Adrenal gland (tissue), 5 donors: Measurements from ENCODE around the gene OR5K1.

Experiments
- POLR2A ChIP-seq, 2 donors: fragments of 450-650 bp; IDR thresholded peaks; one replicate each; pipeline ENCODE4 v1.6.1; 2017; ENCODE audit warnings: antibody characterized with exemption in 2 of 2, mild to moderate bottlenecking in 2 of 2, moderate library complexity in 1 of 2
- TF ChIP-seq, protein P1 (sequence below), 6 experiments: fragments of 450-650 bp in 4 of 6; fragments of 200-600 bp in 2 of 6; sonication (generic) in 1 of 6; IDR thresholded peaks; 1 replicate in 5 of 6; 2 replicates in 1 of 6; pipeline versions ENCODE4 v1.5.1 to v1.8.0; 2016 to 2021; ENCODE audit warnings: antibody characterized with exemption in 6 of 6, mild to moderate bottlenecking in 2 of 6, moderate library complexity in 1 of 6
- donor health status: DM: no; HTN: no; CAD: no.

DNA sequence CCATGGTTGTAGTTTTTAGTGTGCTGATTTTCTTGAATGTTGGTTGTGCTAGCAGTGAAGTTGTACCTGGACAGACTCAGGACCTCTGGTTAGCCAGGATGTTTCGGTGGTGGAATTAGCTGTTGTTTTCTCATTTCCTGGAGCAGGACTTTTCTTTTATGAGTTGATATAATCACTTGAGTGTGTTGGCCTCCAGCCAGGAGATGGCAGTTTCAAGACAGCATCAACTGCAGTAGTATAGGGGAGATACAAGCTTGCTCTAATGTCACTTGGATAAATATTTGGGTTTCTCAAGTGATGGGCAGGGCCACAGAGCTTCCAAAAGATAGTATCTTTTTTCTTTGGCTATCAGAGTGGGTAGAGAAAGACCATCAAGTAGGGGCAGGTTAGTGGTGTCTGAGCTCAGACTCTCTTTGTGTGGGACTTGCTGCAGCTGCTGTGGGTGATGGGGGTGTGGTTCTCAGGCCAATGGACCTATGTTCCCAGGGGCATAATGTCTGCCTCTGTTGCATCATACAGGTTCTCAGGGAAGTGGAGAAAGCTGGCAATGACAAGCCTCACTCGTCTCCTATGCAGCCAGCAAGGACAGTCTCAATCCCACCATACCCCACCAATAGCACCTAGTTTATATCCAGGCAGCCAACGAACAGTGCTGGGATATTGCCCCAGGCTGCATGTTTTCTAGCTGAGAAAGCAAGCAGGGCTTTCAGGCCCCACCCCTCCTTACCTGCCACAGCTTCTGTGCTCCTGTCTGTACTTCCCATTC, 19.9 kb downstream of the OR5K1 start:
- TF ChIP-seq, protein P1, sequence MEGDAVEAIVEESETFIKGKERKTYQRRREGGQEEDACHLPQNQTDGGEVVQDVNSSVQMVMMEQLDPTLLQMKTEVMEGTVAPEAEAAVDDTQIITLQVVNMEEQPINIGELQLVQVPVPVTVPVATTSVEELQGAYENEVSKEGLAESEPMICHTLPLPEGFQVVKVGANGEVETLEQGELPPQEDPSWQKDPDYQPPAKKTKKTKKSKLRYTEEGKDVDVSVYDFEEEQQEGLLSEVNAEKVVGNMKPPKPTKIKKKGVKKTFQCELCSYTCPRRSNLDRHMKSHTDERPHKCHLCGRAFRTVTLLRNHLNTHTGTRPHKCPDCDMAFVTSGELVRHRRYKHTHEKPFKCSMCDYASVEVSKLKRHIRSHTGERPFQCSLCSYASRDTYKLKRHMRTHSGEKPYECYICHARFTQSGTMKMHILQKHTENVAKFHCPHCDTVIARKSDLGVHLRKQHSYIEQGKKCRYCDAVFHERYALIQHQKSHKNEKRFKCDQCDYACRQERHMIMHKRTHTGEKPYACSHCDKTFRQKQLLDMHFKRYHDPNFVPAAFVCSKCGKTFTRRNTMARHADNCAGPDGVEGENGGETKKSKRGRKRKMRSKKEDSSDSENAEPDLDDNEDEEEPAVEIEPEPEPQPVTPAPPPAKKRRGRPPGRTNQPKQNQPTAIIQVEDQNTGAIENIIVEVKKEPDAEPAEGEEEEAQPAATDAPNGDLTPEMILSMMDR (IDR thresholded peaks at IDR 0.05), result no peak
- TF ChIP-seq POLR2A (IDR thresholded peaks at IDR 0.05), result no peak
